Thymus (tissue), 11 donors: Measurements from ENCODE around the gene TSPAN9. TPM values are rescaled to one million over a fixed set of nuclear protein-coding genes. Genes with fewer than 3 reads are reported as not detected.

Experiments
- DNase-seq, 9 donors: peaks; one replicate each; pipeline ENCODE4 v3.0.0-alpha.2; 2013; ENCODE audit warnings: low spot score in 9 of 9, low read depth in 6 of 9, missing footprints in 1 of 9
- H3K27ac ChIP-seq, 2 donors: one replicate each; pipeline ENCODE4 v1.5.1; 2013; ENCODE audit warnings: control low read depth in 1 of 2, low read depth in 1 of 2, low read length in 1 of 2, mild to moderate bottlenecking in 1 of 2, moderate library complexity in 1 of 2
- H3K27me3 ChIP-seq, 2 donors: one replicate each; pipeline ENCODE4 v1.5.1; 2013; ENCODE audit warnings: low read length in 1 of 2; ENCODE audit not compliant: control insufficient read depth in 2 of 2, insufficient read depth in 1 of 2
- H3K36me3 ChIP-seq, 2 donors: one replicate each; pipeline ENCODE4 v1.5.1; 2013; ENCODE audit warnings: low read length in 1 of 2, mild to moderate bottlenecking in 1 of 2, moderate library complexity in 1 of 2; ENCODE audit not compliant: control insufficient read depth in 2 of 2, insufficient read depth in 2 of 2
- H3K4me1 ChIP-seq, 2 donors: one replicate each; pipeline ENCODE4 v1.5.1; 2013; ENCODE audit warnings: low read length in 2 of 2; ENCODE audit not compliant: control insufficient read depth in 2 of 2, insufficient read depth in 2 of 2
- H3K4me3 ChIP-seq, 2 donors: one replicate each; pipeline ENCODE4 v1.5.1; 2013; ENCODE audit warnings: low read length in 2 of 2, control low read depth in 1 of 2, mild to moderate bottlenecking in 1 of 2
- H3K9me3 ChIP-seq, 2 donors: one replicate each; pipeline ENCODE4 v1.5.1; 2013; ENCODE audit warnings: low read length in 1 of 2, mild to moderate bottlenecking in 1 of 2; ENCODE audit not compliant: control insufficient read depth in 2 of 2, insufficient read depth in 1 of 2
- WGBS: extraction: QIAGEN DNeasy Blood & Tissue Kit; methylation state at CpG from one replicate; pipeline ENCODE4 v1.1.7; 2013; 5-methylcytosine and 5-hydroxymethylcytosine counted together
- polyA plus RNA-seq: library from polyadenylated mRNA; stranded (reverse); fragments of 200-250 nt; gene quantifications from one replicate; pipeline ENCODE4 v1.2.3, GENCODE V29; 2013
- total RNA-seq: library from RNA; stranded (reverse); fragments of 120-200 nt; gene quantifications from one replicate; pipeline ENCODE4 v1.2.4, GENCODE V29; 2013
- donor health status: healthy.

The TSPAN9 gene
- total and polyA plus RNA-seq, 2 donors: 4.9 to 10.2 TPM

DNA sequence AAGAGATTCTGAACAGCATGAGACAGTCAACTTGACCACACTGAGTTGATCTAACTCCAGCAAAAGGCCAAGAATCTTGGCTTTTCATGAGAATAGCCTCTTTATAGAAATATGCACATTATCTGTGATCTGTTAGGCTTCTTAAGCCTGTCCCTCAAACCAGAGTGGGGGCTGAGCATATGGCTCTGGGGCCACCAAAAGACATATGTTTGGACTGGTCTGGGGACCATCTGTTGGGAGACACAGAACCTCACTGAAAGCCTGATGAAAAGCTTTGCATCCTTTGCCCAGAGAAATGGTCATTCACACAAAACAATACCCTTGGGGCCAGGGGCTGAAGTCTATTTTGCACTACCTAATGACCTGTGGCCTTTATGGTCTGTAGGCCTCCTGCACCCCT lies 248.6 kb downstream of the TSPAN9 start:
- H3K4me3 ChIP-seq: no peak overlapping the region
- H3K9me3 ChIP-seq: no peaks in the 10 kb centered on the region
- no peaks in the 10 kb centered on the region for H3K4me1 ChIP-seq
- no peak for DNase-seq
- peaks cover 0 to 12% of the 10 kb centered on the region in 2 donors for H3K27me3 ChIP-seq
- no peak overlapping the region for H3K27ac ChIP-seq
- H3K36me3 ChIP-seq: no peaks in the 10 kb centered on the region

DNA sequence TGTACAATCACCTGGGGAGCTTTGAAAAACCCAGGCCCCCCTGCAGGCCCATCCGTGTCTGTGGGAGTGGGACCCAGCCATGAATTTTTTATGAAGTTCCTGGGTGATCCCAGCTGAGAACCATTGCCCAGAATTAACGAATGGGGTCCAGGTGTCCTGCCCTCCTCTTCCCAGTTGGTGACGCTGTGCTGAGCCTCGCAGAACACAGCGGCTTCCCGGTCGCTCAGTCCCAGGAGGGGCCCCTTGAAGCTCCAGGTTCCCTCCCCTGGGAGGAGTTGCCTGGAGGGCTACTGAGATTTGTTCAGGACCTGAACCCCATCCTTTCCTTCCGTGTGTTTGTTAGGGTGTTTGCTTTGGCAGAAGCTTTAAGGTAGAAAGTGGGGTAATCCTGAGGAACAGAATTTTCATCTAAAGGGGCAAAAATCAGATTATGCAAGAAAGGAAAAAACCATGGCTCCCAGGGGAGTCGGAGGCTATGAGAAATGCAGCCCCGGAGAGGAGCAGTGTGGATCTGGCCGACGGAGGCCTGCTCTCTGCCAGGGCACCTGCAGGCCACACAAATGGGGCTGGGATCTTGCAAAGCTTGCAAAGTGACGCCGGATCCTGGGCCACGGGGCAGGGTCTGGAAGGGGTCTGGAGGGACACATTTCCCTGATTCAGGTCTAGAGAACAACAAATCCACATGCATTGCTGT lies 249.1 kb downstream of the TSPAN9 start:
- DNase-seq: no peak
- 74% methylated on average over 15 of the region's 15 CpGs for WGBS
- H3K4me1 ChIP-seq: no peaks in the 10 kb centered on the region
- H3K9me3 ChIP-seq: no peaks in the 10 kb centered on the region
- H3K36me3 ChIP-seq: no peaks in the 10 kb centered on the region
- H3K4me3 ChIP-seq: no peak overlapping the region
- peaks cover 0 to 12% of the 10 kb centered on the region in 2 donors for H3K27me3 ChIP-seq
- H3K27ac ChIP-seq: no peak overlapping the region

DNA sequence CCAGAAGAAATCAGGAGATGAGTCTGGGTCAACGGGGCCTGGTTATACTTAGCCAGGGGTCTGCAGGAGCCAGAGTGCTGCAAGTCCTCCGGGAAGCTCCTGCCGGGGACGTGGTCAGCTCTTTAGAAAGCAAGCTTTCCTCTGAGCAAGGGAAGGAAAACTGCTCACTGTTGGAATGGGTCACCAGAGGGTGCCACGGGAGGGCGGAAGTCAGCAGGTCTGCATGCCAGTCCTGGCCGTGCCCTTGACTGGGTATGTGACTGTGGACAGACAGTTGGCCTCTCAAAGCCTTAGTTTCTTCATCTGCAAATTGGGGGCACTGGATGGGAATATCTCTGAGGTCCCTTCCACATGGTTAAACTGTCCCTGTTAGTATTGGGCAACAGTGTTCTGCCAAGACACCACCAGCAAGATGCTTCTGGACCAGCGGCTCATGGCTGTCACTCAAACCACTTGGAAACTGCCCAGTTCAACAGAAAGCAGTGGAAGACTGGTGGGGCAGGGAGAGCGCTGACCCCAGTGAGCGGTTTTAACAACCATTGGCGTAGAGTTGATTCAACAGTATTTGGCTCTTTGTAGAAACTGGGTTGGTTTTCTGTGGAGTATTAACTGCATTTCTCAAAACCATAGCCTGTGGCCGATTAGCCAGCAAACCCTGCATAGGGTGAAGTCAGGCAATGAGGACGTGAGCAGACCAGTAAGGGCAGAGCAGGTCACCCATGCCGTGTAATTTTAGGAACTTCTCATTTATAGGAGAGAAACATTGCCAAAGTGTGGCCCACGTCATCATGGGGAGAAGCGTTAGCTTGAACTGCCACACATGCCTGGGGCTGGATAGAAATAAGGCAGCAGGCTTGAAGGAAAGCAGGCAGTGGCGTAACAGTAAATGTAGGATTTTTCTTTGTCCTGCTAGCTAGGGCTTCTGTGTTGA lies 249.9 kb downstream of the TSPAN9 start:
- Histone ChIP-seq H3K27me3 (peaks cover 0 to 12% of the 10 kb centered on the region in 2 donors), H3K36me3 (no peaks in the 10 kb centered on the region), H3K4me1 (no peaks in the 10 kb centered on the region), H3K9me3 (no peaks in the 10 kb centered on the region), H3K27ac (no peak overlapping the region), H3K4me3 (no peak overlapping the region)
- no peak for DNase-seq
- WGBS: 88% methylated on average over 17 of the region's 17 CpGs

DNA sequence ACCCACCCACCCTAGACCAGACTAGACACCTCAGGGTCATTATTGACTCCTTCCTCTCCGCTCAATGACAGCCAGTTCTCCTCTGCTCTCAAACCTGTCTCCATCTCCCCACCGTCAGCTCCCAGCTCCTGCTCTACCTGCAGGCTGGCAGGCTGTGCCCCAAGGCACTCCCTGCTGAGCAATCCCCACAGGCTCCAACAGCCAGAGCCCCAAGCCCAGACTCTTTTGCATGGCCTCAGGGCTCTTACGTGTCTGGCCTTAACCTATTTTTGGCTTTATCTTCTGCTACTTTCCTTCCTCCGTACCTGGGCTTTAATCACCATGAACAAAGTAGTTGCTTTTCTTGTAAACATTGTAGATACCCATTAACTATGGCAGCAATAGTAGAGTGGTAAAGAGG lies 250.9 kb downstream of the TSPAN9 start:
- H3K4me3 ChIP-seq: no peak overlapping the region
- no peaks in the 10 kb centered on the region for H3K9me3 ChIP-seq
- H3K27me3 ChIP-seq: peaks cover 0 to 11% of the 10 kb centered on the region in 2 donors
- DNase-seq: no peak
- H3K27ac ChIP-seq: no peak overlapping the region
- no peaks in the 10 kb centered on the region for H3K36me3 ChIP-seq
- H3K4me1 ChIP-seq: no peaks in the 10 kb centered on the region
- 85% methylated on average over 4 of the region's 4 CpGs for WGBS

DNA sequence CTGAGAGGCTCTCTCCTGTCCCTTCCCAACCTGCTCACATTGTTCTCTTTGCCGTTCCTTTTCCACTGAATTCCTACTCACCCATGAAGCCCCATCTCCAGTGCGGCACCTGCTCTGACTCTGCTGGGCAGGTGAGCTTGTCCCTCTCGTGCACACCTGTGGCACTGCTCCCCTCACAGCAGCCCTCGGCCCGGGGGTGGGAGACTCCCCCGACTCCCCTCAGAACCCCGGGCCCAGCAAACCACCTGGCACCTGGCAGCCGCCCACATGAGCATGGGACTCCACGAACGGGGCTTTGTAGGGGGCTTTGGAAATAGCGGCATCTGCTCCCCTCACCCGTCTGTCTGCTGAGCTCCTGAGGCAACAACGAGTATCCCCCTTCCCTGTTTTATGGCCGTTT lies 251.4 kb downstream of the TSPAN9 start:
- no peaks in the 10 kb centered on the region for H3K9me3 ChIP-seq
- no peak for DNase-seq
- H3K4me3 ChIP-seq: no peak overlapping the region
- H3K27ac ChIP-seq: no peak overlapping the region
- H3K4me1 ChIP-seq: no peaks in the 10 kb centered on the region
- WGBS: 89% methylated on average over 14 of the region's 14 CpGs
- no peaks in the 10 kb centered on the region for H3K36me3 ChIP-seq
- H3K27me3 ChIP-seq: peaks cover 0 to 8% of the 10 kb centered on the region in 2 donors

DNA sequence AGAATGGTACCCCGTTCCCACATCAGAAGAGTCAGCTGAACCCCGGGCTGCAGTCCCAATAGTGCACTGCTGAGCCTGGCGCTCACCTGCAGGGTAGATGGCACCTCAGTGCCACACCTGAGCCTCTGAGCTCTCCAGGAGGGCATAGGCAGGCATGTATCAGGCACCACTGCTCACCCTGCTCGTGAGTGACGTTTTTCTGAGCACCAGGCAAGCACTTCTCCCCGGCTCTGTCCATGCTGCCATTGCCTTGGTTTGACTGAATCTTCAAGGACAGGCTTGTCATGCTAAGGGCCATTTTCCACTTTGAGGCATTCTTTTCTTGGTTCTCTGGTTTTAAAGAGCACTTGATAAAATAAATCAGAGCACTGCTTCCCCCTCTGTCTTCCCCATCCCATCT lies 252.2 kb downstream of the TSPAN9 start:
- Histone ChIP-seq H3K4me3 (no peak overlapping the region), H3K4me1 (no peaks in the 10 kb centered on the region), H3K27me3 (peaks cover 0 to 6% of the 10 kb centered on the region in 2 donors), H3K27ac (no peak overlapping the region), H3K9me3 (no peaks in the 10 kb centered on the region), H3K36me3 (no peaks in the 10 kb centered on the region)
- 77% methylated on average over 6 of the region's 6 CpGs for WGBS
- no peak for DNase-seq

DNA sequence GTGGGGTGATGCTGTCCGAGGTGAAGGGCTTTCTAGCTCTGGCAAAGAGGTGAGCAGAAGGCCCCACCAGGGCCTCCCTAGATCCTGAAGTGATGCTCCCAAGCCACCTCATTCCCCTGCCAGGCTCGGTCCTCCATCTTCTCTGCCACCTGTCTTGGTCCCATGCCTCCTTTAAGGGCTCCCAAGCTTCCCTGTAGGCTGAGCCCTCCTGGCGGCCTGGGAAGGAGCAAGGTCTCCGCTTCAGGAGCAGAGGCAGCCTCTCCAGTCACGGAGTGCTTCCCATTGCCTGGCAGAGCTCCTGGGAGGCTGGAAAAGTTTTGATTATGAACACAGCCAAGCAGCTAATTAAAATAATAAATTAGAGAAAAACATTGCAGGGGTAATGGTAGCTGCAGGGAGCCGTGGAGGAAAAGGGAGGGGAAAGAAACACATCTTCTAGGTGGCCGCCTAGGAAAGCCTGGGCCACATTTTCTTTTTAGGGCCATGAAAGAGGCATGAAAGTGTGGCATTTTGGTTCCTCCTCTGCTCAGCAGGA lies 253.9 kb downstream of the TSPAN9 start:
- no peak for DNase-seq

DNA sequence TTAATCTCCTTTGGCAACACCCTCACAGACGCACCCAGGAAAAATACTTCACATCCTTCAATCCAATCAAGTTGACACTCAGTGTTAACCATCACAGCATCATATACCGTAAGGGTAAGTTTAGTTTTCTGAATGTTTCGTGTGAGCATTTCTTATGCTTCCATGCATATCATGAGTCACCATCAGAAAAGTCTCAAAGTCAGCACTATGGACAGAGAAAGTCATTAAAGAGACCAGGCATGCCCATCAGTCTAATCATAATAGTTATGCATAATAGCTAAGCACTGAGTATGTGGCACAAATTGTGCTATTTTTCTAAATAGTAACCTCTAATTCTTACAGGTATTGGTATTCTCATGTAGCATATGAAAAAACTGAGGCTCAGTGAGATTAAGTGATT lies 255.0 kb downstream of the TSPAN9 start:
- Histone ChIP-seq H3K36me3 (no peaks in the 10 kb centered on the region), H3K9me3 (no peaks in the 10 kb centered on the region), H3K4me3 (no peak overlapping the region), H3K27ac (no peak overlapping the region), H3K4me1 (no peaks in the 10 kb centered on the region), H3K27me3 (peaks cover 0 to 7% of the 10 kb centered on the region in 2 donors)
- no peak for DNase-seq
- 92% methylated on average over 3 of the region's 3 CpGs for WGBS

More for the DNA sequence above, 253.9 kb downstream of the TSPAN9 start:
- no peaks in the 10 kb centered on the region for H3K36me3 ChIP-seq
- H3K4me1 ChIP-seq: no peaks in the 10 kb centered on the region
- no peak overlapping the region for H3K27ac ChIP-seq
- no peaks in the 10 kb centered on the region for H3K9me3 ChIP-seq
- WGBS: 90% methylated on average over 7 of the region's 7 CpGs
- H3K27me3 ChIP-seq: peaks cover 0 to 5% of the 10 kb centered on the region in 2 donors
- no peak overlapping the region for H3K4me3 ChIP-seq

DNA sequence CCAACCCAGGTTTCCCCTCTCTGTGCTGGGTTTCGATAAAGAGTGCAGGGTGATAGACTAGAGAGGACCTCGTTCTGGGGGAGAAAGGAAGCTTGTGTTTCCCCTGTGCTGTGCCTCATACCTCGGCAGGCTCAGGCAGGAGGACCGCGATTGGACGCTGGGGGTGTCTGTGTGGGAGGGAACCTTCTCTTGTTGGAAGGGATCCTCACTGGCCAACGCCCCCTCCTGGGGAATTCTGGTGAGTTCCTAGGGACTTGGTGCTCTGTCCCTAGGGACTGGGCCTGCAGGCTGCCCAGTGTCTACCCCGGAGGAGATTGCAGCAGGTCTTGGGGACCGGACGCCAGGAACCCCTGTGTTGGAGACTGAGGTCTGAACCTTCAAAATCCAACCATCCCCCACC lies 256.4 kb downstream of the TSPAN9 start:
- Histone ChIP-seq H3K27ac (no peak overlapping the region), H3K4me3 (no peak overlapping the region), H3K9me3 (no peaks in the 10 kb centered on the region), H3K4me1 (no peaks in the 10 kb centered on the region), H3K36me3 (no peaks in the 10 kb centered on the region), H3K27me3 (peaks cover 0 to 7% of the 10 kb centered on the region in 2 donors)
- 56% methylated on average over 10 of the region's 10 CpGs for WGBS
- no peak for DNase-seq
